ENCODE results near the gene AKAP4.

DNA sequence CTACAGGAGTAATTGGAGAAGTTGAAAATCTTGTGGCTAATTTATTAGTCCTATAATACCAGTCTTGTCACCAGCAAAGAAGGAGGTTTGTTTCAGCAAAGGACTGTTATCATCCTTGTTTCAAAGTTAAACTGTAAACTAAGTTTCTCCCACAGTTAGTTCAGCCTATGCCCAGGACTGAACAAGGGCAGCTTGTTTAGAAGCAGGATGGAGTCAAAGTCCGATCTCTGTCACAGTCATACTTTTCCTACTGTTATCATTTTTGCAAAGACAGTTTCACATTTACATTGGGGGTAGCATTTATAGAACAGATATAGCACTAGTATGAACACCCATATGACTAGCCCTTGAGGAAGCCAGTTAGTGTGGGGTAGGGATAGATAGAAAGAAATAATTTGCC lies 46.4 kb downstream of the AKAP4 start:
- TF ChIP-seq POLR2AphosphoS5 (IDR thresholded peaks at IDR 0.05) (no peak), POLR2A (IDR thresholded peaks at IDR 0.05) (no peak)
- TF ChIP-seq, protein P1, sequence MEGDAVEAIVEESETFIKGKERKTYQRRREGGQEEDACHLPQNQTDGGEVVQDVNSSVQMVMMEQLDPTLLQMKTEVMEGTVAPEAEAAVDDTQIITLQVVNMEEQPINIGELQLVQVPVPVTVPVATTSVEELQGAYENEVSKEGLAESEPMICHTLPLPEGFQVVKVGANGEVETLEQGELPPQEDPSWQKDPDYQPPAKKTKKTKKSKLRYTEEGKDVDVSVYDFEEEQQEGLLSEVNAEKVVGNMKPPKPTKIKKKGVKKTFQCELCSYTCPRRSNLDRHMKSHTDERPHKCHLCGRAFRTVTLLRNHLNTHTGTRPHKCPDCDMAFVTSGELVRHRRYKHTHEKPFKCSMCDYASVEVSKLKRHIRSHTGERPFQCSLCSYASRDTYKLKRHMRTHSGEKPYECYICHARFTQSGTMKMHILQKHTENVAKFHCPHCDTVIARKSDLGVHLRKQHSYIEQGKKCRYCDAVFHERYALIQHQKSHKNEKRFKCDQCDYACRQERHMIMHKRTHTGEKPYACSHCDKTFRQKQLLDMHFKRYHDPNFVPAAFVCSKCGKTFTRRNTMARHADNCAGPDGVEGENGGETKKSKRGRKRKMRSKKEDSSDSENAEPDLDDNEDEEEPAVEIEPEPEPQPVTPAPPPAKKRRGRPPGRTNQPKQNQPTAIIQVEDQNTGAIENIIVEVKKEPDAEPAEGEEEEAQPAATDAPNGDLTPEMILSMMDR (IDR thresholded peaks at IDR 0.05), result no peak
